HL-60 (cell line): ENCODE results near the gene ZNF248.

Experiments used
- DNase-seq, 2 experiments: peaks; one replicate each; pipeline ENCODE4 v3.0.0-alpha.2; 2010 to 2020; ENCODE audit warnings: low read depth in 1 of 2, low spot score in 1 of 2
- H3K27ac ChIP-seq: fragments of 250-450 bp; sonication (Bioruptor Pico); replicated peaks from 2 replicates; pipeline ENCODE4 v1.5.1; 2020; ENCODE audit warnings: mild to moderate bottlenecking, moderate library complexity
- H3K27me3 ChIP-seq: fragments of 250-450 bp; sonication (Bioruptor Pico); 2 replicates; pipeline ENCODE4 v1.5.1; 2021; ENCODE audit warnings: mild to moderate bottlenecking, moderate library complexity; ENCODE audit not compliant: insufficient read depth, poor library complexity, severe bottlenecking
- H3K4me3 ChIP-seq: replicated peaks from 2 replicates; pipeline ENCODE4 v1.5.1; 2011; ENCODE audit warnings: mild to moderate bottlenecking, control low read depth, low read length; ENCODE audit not compliant: insufficient read depth
- GABPA ChIP-seq: IDR thresholded peaks from 2 replicates; pipeline ENCODE4 v1.6.1; 2012; ENCODE audit warnings: low read depth
- POLR2AphosphoS5 ChIP-seq: IDR thresholded peaks from 2 replicates; pipeline ENCODE4 v1.6.1; 2012; ENCODE audit warnings: low read depth
- SPI1 ChIP-seq: IDR thresholded peaks from 2 replicates; pipeline ENCODE4 v1.6.1; 2012; ENCODE audit warnings: low read depth, mild to moderate bottlenecking, borderline replicate concordance
- TF ChIP-seq, protein P1 (sequence below): IDR thresholded peaks from 2 replicates; pipeline ENCODE4 v1.6.1; 2012; ENCODE audit warnings: low read depth; ENCODE audit not compliant: insufficient replicate concordance
- TF ChIP-seq, protein P2 (sequence below): IDR thresholded peaks from one replicate; pipeline ENCODE4 v1.5.1; 2011; ENCODE audit warnings: low read length, control low read depth, inconsistent platforms; ENCODE audit not compliant: insufficient read depth

Gene ZNF248

DNA sequence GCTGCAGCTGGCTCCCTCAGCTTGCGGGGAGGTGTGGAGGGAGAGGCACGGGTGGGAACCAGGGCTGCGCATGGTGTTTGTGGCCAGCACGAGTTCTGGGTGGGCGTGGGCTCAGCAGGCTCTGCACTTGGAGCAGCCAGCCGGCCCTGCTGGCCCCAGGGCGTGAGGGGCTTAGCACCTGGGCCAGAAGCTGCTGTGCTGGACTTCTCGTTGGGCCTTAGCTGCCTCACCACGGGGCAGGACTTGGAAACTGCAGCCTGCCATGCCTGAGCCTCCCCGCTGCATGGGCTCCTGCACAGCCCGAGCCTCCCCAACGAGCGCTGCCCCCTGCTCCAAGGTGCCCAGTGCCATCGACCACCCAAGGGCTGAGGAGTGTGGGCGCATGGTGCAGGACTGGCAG, 120.1 kb downstream of the ZNF248 start:
- H3K27me3 ChIP-seq = no peaks in the 10 kb centered on the region
- no peak overlapping the region for H3K27ac ChIP-seq
- H3K4me3 ChIP-seq = no peak overlapping the region
- TF ChIP-seq GABPA (no peak), POLR2AphosphoS5 (no peak), SPI1 (no peak)
- TF ChIP-seq, protein P1, sequence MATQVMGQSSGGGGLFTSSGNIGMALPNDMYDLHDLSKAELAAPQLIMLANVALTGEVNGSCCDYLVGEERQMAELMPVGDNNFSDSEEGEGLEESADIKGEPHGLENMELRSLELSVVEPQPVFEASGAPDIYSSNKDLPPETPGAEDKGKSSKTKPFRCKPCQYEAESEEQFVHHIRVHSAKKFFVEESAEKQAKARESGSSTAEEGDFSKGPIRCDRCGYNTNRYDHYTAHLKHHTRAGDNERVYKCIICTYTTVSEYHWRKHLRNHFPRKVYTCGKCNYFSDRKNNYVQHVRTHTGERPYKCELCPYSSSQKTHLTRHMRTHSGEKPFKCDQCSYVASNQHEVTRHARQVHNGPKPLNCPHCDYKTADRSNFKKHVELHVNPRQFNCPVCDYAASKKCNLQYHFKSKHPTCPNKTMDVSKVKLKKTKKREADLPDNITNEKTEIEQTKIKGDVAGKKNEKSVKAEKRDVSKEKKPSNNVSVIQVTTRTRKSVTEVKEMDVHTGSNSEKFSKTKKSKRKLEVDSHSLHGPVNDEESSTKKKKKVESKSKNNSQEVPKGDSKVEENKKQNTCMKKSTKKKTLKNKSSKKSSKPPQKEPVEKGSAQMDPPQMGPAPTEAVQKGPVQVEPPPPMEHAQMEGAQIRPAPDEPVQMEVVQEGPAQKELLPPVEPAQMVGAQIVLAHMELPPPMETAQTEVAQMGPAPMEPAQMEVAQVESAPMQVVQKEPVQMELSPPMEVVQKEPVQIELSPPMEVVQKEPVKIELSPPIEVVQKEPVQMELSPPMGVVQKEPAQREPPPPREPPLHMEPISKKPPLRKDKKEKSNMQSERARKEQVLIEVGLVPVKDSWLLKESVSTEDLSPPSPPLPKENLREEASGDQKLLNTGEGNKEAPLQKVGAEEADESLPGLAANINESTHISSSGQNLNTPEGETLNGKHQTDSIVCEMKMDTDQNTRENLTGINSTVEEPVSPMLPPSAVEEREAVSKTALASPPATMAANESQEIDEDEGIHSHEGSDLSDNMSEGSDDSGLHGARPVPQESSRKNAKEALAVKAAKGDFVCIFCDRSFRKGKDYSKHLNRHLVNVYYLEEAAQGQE = no peak
- TF ChIP-seq, protein P2, sequence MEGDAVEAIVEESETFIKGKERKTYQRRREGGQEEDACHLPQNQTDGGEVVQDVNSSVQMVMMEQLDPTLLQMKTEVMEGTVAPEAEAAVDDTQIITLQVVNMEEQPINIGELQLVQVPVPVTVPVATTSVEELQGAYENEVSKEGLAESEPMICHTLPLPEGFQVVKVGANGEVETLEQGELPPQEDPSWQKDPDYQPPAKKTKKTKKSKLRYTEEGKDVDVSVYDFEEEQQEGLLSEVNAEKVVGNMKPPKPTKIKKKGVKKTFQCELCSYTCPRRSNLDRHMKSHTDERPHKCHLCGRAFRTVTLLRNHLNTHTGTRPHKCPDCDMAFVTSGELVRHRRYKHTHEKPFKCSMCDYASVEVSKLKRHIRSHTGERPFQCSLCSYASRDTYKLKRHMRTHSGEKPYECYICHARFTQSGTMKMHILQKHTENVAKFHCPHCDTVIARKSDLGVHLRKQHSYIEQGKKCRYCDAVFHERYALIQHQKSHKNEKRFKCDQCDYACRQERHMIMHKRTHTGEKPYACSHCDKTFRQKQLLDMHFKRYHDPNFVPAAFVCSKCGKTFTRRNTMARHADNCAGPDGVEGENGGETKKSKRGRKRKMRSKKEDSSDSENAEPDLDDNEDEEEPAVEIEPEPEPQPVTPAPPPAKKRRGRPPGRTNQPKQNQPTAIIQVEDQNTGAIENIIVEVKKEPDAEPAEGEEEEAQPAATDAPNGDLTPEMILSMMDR = no peak
- no peak for DNase-seq

DNA sequence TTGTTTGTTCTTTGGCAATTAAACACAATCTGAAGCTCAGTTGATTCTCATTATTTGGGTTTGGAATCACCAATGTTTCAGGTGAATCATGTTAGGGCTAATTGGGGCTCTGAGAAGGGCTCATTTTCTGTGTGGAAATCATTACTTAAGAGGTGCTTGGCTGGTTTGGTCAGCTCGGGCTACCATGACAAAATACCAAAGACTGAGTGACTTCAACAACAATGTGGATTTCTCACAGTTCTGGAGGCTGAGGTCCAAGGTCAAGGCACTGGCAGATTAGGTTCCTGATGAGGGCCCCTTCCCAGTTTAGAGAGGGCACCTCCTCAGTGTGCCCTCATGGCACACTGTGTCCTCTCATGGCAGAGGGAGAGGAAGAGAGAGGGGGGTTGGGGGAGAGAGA, 121.3 kb downstream of the ZNF248 start:
- H3K27ac ChIP-seq = no peak overlapping the region
- H3K4me3 ChIP-seq = no peak overlapping the region
- H3K27me3 ChIP-seq = no peaks in the 10 kb centered on the region
- no peak for DNase-seq
- TF ChIP-seq GABPA (no peak), SPI1 (no peak), POLR2AphosphoS5 (no peak)
- TF ChIP-seq, protein P1 = no peak
- TF ChIP-seq, protein P2 = no peak

DNA sequence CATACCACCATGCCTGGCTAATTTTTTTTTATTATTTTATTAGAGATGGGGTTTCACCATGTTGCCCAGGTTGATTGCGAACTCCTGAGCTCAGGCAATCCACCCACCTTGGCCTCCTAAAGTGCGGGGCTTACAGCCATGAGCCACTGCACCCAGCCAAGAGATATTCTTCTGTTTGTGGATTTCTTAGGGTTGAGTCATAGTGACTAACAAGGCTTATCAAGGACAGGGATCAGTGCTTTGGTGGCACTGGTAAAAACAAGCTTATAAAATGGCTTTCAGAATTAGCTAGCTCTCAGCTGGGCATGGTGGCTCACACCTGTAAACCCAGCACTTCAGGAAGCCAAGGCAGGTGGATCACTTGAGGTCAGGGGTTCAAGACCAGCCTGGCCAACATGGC, 122.4 kb downstream of the ZNF248 start:
- H3K27ac ChIP-seq = no peak overlapping the region
- TF ChIP-seq GABPA = no peak
- TF ChIP-seq, protein P1 = no peak
- no peak for TF ChIP-seq POLR2AphosphoS5
- TF ChIP-seq, protein P2 = no peak
- TF ChIP-seq SPI1 = no peak
- H3K4me3 ChIP-seq = no peak overlapping the region
- DNase-seq = no peak
- no peaks in the 10 kb centered on the region for H3K27me3 ChIP-seq
